ENCODE measurements around the gene TBC1D32.
"Not testable (repeated sequence)": the region's sequence is repeated elsewhere in the genome, so short reads cannot be mapped to it uniquely, and the experiment has no call there.

TBC1D32 gene

GRCh38 chr6:121334299-121335086 lies at the start of gene TBC1D32:
TBC1D32 (minus strand) TSS chr6:121334480; CDS start chr6:121334430, 50 bp downstream.
- Histone ChIP-seq H3K4me1 (ENCODE audit: control insufficient read depth in 1 of 2, insufficient read depth in 1 of 2, low read depth in 1 of 2, low read length in 1 of 2) (peaks cover 0 to 6% of the 10 kb centered on the region in 2 experiments), H3K4me3 (ENCODE audit: low read depth in 1 of 2, low read length in 1 of 2) (peak within 1 kb of the TSS; percentile 81 to 84), H3K27ac (peak within 1 kb of the TSS; percentile 81), H3K27me3 (no peaks in the 10 kb centered on the region), H3K9me3 (no peaks in the 10 kb centered on the region), H3K36me3 (no peaks in the 10 kb centered on the region)
- TF ChIP-seq CTCF (IDR thresholded peaks at IDR 0.05), result no peak

GRCh38 chr6:121383478-121383877 lies 49.2 kb upstream of the TBC1D32 start:
- H3K4me1 ChIP-seq (ENCODE audit: control insufficient read depth in 1 of 2, insufficient read depth in 1 of 2, low read depth in 1 of 2, low read length in 1 of 2), result no peaks in the 10 kb centered on the region
- no peak for TF ChIP-seq CTCF (IDR thresholded peaks at IDR 0.05)
- no peaks in the 10 kb centered on the region for H3K27me3 ChIP-seq
- no peak overlapping the region for H3K27ac ChIP-seq
- H3K9me3 ChIP-seq, result no peaks in the 10 kb centered on the region
- H3K36me3 ChIP-seq, result no peaks in the 10 kb centered on the region
- no peak overlapping the region for H3K4me3 ChIP-seq (ENCODE audit: low read depth in 1 of 2, low read length in 1 of 2)

- Histone ChIP-seq H3K27me3 (no peaks in the 10 kb centered on the region), H3K36me3 (no peaks in the 10 kb centered on the region), H3K4me1 (ENCODE audit: control insufficient read depth in 1 of 2, insufficient read depth in 1 of 2, low read depth in 1 of 2, low read length in 1 of 2) (no peaks in the 10 kb centered on the region), H3K27ac (no peak overlapping the region), H3K4me3 (ENCODE audit: low read depth in 1 of 2, low read length in 1 of 2) (no peak overlapping the region), H3K9me3 (no peaks in the 10 kb centered on the region)
- TF ChIP-seq CTCF (IDR thresholded peaks at IDR 0.05), result no peak
Observed at GRCh38 chr6:121382467-121383121, 48.3 kb upstream of the TBC1D32 start.

GRCh38 chr6:121376411-121376810 lies 42.1 kb upstream of the TBC1D32 start:
- Histone ChIP-seq H3K36me3 (no peaks in the 10 kb centered on the region), H3K27ac (no peak overlapping the region), H3K9me3 (no peaks in the 10 kb centered on the region), H3K27me3 (no peaks in the 10 kb centered on the region), H3K4me3 (ENCODE audit: low read depth in 1 of 2, low read length in 1 of 2) (no peak overlapping the region), H3K4me1 (ENCODE audit: control insufficient read depth in 1 of 2, insufficient read depth in 1 of 2, low read depth in 1 of 2, low read length in 1 of 2) (no peaks in the 10 kb centered on the region)
- TF ChIP-seq CTCF (IDR thresholded peaks at IDR 0.05), result no peak

- not testable (repeated sequence) for H3K36me3 ChIP-seq; H3K27me3 ChIP-seq; H3K4me3 ChIP-seq (ENCODE audit: low read depth in 1 of 2, low read length in 1 of 2); H3K27ac ChIP-seq; H3K9me3 ChIP-seq; H3K4me1 ChIP-seq (ENCODE audit: control insufficient read depth in 1 of 2, insufficient read depth in 1 of 2, low read depth in 1 of 2, low read length in 1 of 2)
Observed at GRCh38 chr6:121374219-121374618, 39.9 kb upstream of the TBC1D32 start.
